ENCODE data around the gene CLDN16.

CLDN16 gene

GRCh38 chr3:190442240-190442639 is 54.3 kb downstream of the CLDN16 start:
- no peak for DNase-seq (ENCODE audit: low read depth)

- peak; percentile 10 for DNase-seq (ENCODE audit: low read depth)
These were observed 55.3 kb downstream of the CLDN16 start for GRCh38 chr3:190443257-190443656.

GRCh38 chr3:190444006-190444405 is 56.0 kb downstream of the CLDN16 start:
- DNase-seq (ENCODE audit: low read depth): no peak

- no peak for DNase-seq (ENCODE audit: low read depth)
These were observed 56.7 kb downstream of the CLDN16 start for GRCh38 chr3:190444576-190445145.

- no peak for DNase-seq (ENCODE audit: low read depth)
These were observed 58.8 kb downstream of the CLDN16 start for GRCh38 chr3:190446573-190447279.

GRCh38 chr3:190448256-190448655 is 60.3 kb downstream of the CLDN16 start:
- DNase-seq (ENCODE audit: low read depth): no peak

GRCh38 chr3:190449801-190450200 is 61.8 kb downstream of the CLDN16 start, which contains the start of gene TMEM207:
Gene TMEM207, minus strand, starts transcription at chr3:190449901. Its CDS starts 92 bp downstream, at chr3:190449809.
- DNase-seq (ENCODE audit: low read depth): no peak

- DNase-seq (ENCODE audit: low read depth): no peak
These were observed 67.9 kb downstream of the CLDN16 start for GRCh38 chr3:190455828-190456227.

GRCh38 chr3:190456770-190457169 is 68.8 kb downstream of the CLDN16 start:
- DNase-seq (ENCODE audit: low read depth): no peak

GRCh38 chr3:190458040-190458439 is 70.1 kb downstream of the CLDN16 start:
- DNase-seq (ENCODE audit: low read depth): no peak

Measured in fibroblast of gingiva (primary cell).